Immature natural killer cell (primary cell): Measurements from ENCODE around the gene ECSIT. TPM values are rescaled to one million over a fixed set of nuclear protein-coding genes. Genes with fewer than 3 reads are reported as not detected.
"Not testable (repeated sequence)": the region's sequence is repeated elsewhere in the genome, so short reads cannot be mapped to it uniquely, and the experiment has no call there.

ENCODE experiments used
- DNase-seq, 3 donors: peaks; one replicate each; pipeline ENCODE4 v3.0.0; 2022; ENCODE audit warnings: mixed read lengths in 1 of 3
- H3K27ac Mint-ChIP-seq, 6 donors: one replicate each; pipeline ENCODE4 v1.8.0; 2020; ENCODE audit warnings: mixed read lengths in 6 of 6, mild to moderate bottlenecking in 5 of 6, inconsistent platforms in 4 of 6, moderate library complexity in 3 of 6
- H3K27me3 Mint-ChIP-seq, 3 donors: one replicate each; pipeline ENCODE4 v1.8.0; 2020 to 2021; ENCODE audit warnings: low read depth in 3 of 3, mild to moderate bottlenecking in 3 of 3, mixed read lengths in 3 of 3, moderate library complexity in 3 of 3, inconsistent platforms in 1 of 3
- H3K36me3 Mint-ChIP-seq, 3 donors: one replicate each; pipeline ENCODE4 v1.8.0; 2020; ENCODE audit warnings: mixed read lengths in 3 of 3, inconsistent platforms in 2 of 3, mild to moderate bottlenecking in 2 of 3
- H3K4me1 Mint-ChIP-seq, 2 donors: one replicate each; pipeline ENCODE4 v1.8.0; 2020; ENCODE audit warnings: inconsistent platforms in 2 of 2, mild to moderate bottlenecking in 2 of 2, mixed read lengths in 2 of 2, moderate library complexity in 1 of 2
- H3K4me3 Mint-ChIP-seq, 5 donors: one replicate each; pipeline ENCODE4 v1.8.0; 2020; ENCODE audit warnings: mild to moderate bottlenecking in 5 of 5, mixed read lengths in 5 of 5, inconsistent platforms in 3 of 5, moderate library complexity in 3 of 5
- H3K9me3 Mint-ChIP-seq, 6 donors: one replicate each; pipeline ENCODE4 v1.8.0; 2020; ENCODE audit warnings: mild to moderate bottlenecking in 6 of 6, mixed read lengths in 6 of 6, inconsistent platforms in 4 of 6, moderate library complexity in 3 of 6
- polyA plus RNA-seq, 3 donors: library from polyadenylated mRNA; unstranded; fragments of 300-500 nt; fragmentation: Illumina TruSeq; gene quantifications; one replicate each; pipeline ENCODE4 v1.2.3, GENCODE V29; 2021

The ECSIT gene
- polyA plus RNA-seq, 3 donors from 2014 or later = 25.6 to 29.4 (median 26.2) TPM

DNA sequence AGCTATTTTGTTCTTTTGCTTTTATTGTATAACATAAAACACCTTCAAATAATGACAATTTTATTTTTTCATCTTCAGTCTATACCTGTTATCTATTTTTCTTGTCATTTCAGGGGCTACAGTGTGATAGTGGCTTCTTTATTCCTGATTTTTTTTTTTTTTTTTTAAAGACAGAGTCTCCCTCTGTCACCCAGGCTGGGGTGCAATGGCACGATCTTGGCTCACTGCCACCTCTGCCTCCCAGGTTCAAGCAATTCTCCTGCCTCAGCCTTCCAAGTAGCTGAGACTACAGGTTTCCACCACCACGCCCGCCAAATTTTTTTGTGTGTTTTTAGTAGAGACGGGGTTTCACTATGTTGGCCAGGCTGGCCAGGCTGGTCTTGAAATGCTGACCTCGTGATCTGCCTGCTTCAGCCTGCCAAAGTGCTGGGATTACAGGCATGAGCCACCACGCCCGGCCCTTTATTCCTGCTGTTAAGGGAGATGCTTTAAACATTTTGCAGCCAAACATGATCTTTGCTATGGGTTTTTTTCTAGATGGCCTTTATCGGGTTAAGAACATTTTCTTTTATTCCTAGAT lies 60.6 kb downstream of the ECSIT start:
- H3K36me3 Mint-ChIP-seq, H3K4me1 Mint-ChIP-seq, H3K9me3 Mint-ChIP-seq, H3K27ac Mint-ChIP-seq, H3K27me3 Mint-ChIP-seq, DNase-seq, H3K4me3 Mint-ChIP-seq: not testable (repeated sequence)

DNA sequence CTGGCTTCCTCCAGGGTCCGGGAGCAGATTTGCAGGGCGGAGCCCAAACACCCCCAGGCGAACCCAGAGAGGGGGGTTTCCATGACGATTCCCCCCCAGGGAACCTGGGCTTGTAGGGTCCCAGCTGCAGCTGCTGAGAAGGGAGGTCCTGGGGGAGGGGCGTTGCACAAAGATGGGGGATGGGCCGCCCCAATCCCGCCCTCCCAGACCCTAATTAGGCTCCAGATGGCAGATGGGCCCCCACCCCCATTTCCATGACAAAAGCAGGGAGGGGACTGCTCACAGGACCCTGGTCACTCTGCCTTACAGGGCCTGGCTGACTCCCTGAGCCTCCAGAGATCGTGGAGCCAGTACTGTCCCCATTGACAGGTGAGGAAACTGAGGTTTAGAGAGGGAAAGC lies 63.3 kb downstream of the ECSIT start:
- Mint-ChIP-seq H3K36me3 (no peaks in the 10 kb centered on the region), H3K27ac (no peak overlapping the region), H3K9me3 (no peaks in the 10 kb centered on the region), H3K4me3 (no peak overlapping the region), H3K4me1 (no peaks in the 10 kb centered on the region), H3K27me3 (peaks cover under 1 to 7% (median 6%) of the 10 kb centered on the region in 3 donors)
- DNase-seq = no peak

GRCh38 chr19:11464333-11465265 lies 64.3 kb downstream of the ECSIT start:
- no peak overlapping the region for H3K4me3 Mint-ChIP-seq
- H3K9me3 Mint-ChIP-seq = no peaks in the 10 kb centered on the region
- H3K4me1 Mint-ChIP-seq = no peaks in the 10 kb centered on the region
- H3K36me3 Mint-ChIP-seq = no peaks in the 10 kb centered on the region
- no peak overlapping the region for H3K27ac Mint-ChIP-seq
- DNase-seq = no peak
- H3K27me3 Mint-ChIP-seq = peaks cover 0 to 11% (median 6%) of the 10 kb centered on the region in 3 donors

- Mint-ChIP-seq H3K9me3 (no peaks in the 10 kb centered on the region), H3K4me3 (no peak overlapping the region), H3K36me3 (no peaks in the 10 kb centered on the region), H3K4me1 (no peaks in the 10 kb centered on the region), H3K27ac (peak overlapping the region in 1 of 6 donors; percentile 3), H3K27me3 (peaks cover 0 to 11% (median 4%) of the 10 kb centered on the region in 3 donors)
- no peak for DNase-seq
Measured at GRCh38 chr19:11463391-11463790, 65.5 kb downstream of the ECSIT start.

DNA sequence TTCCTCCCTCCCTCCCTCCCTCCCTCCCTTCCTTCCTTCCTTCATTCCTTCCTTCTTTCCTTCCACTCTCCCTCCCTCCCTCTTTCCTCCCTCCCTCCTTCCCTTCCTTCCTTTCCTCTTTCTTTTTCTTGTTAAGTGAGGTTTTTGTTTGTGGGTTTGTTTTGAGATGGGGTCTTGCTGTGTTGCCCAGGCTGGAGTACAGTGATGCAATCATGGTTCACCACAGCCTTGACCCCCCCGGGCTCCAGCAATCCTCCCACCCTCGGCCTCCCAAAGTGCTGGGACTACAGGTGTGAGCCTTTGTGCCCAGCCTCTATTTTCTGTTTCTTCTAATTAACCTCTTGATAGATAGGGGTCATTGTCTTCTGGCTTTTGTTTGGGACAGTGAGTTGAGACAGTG lies 67.5 kb downstream of the ECSIT start:
- no peaks in the 10 kb centered on the region for H3K36me3 Mint-ChIP-seq
- no peak for DNase-seq
- H3K4me1 Mint-ChIP-seq = no peaks in the 10 kb centered on the region
- no peaks in the 10 kb centered on the region for H3K9me3 Mint-ChIP-seq
- peaks cover 0 to 11% (median 0%) of the 10 kb centered on the region in 3 donors for H3K27me3 Mint-ChIP-seq
- H3K4me3 Mint-ChIP-seq = no peak overlapping the region
- H3K27ac Mint-ChIP-seq = no peak overlapping the region

DNA sequence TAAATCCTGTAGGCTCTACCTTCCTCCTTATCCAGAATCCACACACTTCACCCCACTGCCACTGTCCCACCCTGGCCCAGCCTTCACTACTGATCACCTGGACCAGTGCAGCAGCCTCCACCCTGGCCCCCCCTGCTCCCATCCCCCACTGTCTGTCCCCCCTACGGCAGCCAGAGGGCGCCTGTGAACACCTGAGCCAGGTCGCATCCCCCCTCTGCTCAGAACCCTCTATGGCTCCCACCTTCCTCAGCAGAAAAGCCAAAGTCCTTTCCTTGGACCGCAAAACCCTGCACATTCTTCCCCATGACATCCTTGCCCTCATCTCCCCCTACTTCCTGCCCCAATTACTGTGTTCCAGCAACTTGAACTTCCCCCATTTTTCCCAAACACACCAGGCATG lies 68.7 kb downstream of the ECSIT start:
- DNase-seq = no peak
- no peak overlapping the region for H3K4me3 Mint-ChIP-seq
- H3K27me3 Mint-ChIP-seq = peaks cover 0 to 7% (median 0%) of the 10 kb centered on the region in 3 donors

GRCh38 chr19:11458912-11459311 lies 70.0 kb downstream of the ECSIT start:
- not testable (repeated sequence) for H3K36me3 Mint-ChIP-seq, H3K9me3 Mint-ChIP-seq, H3K27me3 Mint-ChIP-seq, DNase-seq, H3K4me1 Mint-ChIP-seq, H3K27ac Mint-ChIP-seq, H3K4me3 Mint-ChIP-seq

More for the DNA sequence above, 68.7 kb downstream of the ECSIT start:
- Mint-ChIP-seq H3K4me1 (no peaks in the 10 kb centered on the region), H3K9me3 (no peaks in the 10 kb centered on the region), H3K27ac (peak overlapping the region in 1 of 6 donors; percentile 33), H3K36me3 (no peaks in the 10 kb centered on the region)

DNA sequence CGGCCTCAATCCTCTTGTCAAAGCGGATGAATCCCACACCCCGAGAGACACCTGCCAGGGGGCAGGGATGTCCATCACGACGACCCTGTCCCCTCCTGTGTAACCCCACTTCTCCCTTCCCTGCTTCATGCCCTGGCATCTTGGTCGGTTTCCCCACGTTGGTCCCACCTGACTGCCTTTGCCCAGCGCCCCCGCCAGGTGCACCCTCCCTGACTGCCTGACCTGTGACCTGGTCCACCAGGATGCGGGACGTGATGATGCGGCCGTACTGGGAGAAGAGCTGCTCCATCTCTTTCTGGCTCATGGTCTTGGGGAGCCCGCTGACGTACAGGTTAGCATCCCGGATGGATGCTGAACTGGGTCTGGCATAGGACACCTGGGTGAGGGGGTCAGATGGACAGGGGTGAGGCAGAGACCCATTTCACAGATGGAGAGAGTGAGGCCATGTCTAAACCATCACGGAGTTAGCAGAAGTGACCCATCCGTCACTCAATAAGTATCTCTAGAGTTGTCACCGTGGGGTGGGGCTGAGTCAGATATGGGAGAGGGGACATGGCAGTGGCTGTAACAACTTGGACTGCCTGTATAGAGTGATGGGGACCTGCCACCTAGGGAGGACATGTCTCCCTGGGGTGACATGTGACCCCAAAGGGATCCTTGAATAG lies 70.6 kb downstream of the ECSIT start:
- Mint-ChIP-seq H3K4me3 (no peak overlapping the region), H3K27ac (no peak overlapping the region), H3K9me3 (no peaks in the 10 kb centered on the region), H3K4me1 (no peaks in the 10 kb centered on the region), H3K27me3 (peaks cover 1 to 7% (median 2%) of the 10 kb centered on the region in 3 donors), H3K36me3 (no peaks in the 10 kb centered on the region)
- DNase-seq = no peak

- H3K27ac Mint-ChIP-seq = no peak overlapping the region
- no peak for DNase-seq
- H3K9me3 Mint-ChIP-seq = no peaks in the 10 kb centered on the region
- no peak overlapping the region for H3K4me3 Mint-ChIP-seq
- H3K4me1 Mint-ChIP-seq = no peaks in the 10 kb centered on the region
- H3K36me3 Mint-ChIP-seq = no peaks in the 10 kb centered on the region
- peaks cover 1 to 7% (median 2%) of the 10 kb centered on the region in 3 donors for H3K27me3 Mint-ChIP-seq
Measured at GRCh38 chr19:11457831-11458230, 71.1 kb downstream of the ECSIT start.

DNA sequence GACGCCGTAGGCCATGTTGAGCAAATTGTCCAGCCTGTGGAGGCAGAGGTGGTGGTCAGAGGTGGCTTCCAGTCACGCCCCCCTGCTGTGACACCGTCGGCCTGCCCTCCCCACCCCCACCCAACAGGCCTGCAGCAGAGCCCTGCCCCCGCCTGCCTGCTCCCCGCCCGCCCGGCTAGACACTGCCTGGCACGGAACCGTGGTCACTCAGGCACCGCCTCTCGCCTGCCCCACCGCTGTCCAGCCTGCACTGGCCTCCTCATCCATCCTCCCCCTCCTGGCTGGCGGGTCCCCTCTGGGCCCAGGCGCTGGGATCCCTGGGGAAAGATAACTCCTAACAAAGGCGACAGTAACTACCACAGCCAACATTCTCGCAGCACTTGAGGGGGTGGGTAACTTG lies 71.8 kb downstream of the ECSIT start:
- Mint-ChIP-seq H3K36me3 (no peaks in the 10 kb centered on the region), H3K4me1 (no peaks in the 10 kb centered on the region), H3K27ac (no peak overlapping the region), H3K27me3 (peaks cover 1 to 7% (median 4%) of the 10 kb centered on the region in 3 donors), H3K9me3 (no peaks in the 10 kb centered on the region), H3K4me3 (no peak overlapping the region)
- no peak for DNase-seq

DNA sequence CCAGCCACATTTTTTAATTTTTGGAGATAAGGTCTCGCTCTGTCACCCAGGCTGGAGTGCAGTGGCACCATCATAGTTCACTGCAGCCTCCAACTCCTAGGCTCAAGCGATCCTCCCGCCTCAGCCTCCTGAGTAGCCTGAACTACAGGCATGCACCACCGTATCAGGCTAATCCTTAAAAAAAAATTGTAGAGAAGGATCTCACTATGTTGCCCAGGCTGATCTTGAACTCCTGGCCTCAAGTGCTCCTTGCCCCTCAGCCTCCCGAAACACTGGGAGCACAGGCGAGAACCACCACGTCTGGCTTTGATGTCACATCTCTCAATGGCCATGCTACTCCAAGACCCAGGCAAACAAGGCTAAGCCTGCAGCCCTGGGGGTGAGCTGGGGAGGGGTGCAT lies 72.3 kb downstream of the ECSIT start:
- Mint-ChIP-seq H3K27ac (no peak overlapping the region), H3K4me3 (no peak overlapping the region), H3K4me1 (no peaks in the 10 kb centered on the region), H3K9me3 (no peaks in the 10 kb centered on the region), H3K36me3 (no peaks in the 10 kb centered on the region), H3K27me3 (peaks cover 1 to 7% (median 4%) of the 10 kb centered on the region in 3 donors)
- DNase-seq = no peak
